Limb (tissue), 2 donors: ENCODE results near the gene PYROXD2.

Experiments
- DNase-seq, 2 donors: peaks; one replicate each; pipeline ENCODE4 v3.0.0-alpha.2; 2016; ENCODE audit errors: extremely low spot score in 2 of 2

The PYROXD2 gene

GRCh38 chr10:98414932-98415730 is at the start of gene PYROXD2:
PYROXD2 (minus strand) TSS chr10:98415182; CDS start chr10:98415135, 47 bp downstream.
- DNase-seq = peak; percentile 87 to 91

DNA sequence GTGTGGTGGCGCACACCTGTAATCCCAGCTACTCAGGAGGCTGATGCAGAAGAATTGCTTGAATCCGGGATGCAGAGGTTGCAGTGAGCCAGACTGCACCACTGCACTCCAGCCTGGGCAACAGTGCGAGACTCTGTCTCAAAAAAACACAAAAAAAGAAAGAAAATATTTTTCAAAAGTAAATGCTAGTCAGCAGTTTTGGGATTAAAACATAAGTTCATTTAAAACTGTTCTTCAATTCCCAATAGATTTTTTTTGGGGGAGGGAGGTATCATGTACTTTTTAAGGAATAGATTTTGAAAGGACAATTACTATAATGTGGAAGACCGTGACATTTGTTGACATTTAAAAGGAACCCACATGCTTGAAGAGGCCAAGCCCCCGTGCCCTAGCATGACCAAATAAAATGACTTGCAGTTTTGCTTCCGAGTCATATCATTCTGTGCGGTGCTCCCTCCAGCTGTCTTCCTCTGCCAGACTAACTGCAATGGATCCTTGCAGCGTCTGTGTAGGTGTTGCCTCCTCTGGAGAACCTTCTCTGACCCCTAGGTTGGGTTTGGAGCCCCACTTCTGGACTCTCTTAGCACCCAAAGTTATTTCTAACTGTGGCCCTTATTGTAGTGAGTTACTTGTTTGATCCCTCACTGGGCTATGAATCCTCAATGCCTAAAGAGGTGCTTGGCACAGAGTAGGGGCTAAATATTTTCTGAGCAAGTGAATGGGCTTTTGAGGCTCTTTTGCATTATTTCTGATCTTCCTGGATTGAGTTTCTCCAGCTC is 49.2 kb upstream of the PYROXD2 start:
- DNase-seq = no peak

DNA sequence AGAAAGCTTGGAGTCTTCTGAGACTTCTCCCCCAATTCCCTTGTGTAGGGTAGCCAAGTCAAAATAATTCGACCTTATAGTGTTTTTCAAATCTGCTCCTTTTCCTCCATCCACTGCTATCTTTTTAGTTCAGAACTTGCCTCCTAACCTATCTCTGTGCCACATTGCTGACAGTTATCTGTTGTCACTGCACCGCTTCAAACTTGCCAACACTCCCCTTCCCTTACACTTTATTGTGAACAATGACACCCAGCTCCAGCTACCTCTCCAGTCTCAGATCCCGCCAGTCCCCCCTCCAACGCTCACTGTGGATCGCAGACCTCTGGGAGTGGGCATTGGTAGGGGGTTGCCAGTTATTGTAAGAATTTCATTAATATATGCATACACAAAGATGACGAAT is 48.0 kb upstream of the PYROXD2 start:
- no peak for DNase-seq

- no peak for DNase-seq
These were observed 46.5 kb upstream of the PYROXD2 start for GRCh38 chr10:98461500-98461842.

- DNase-seq = no peak
These were observed 46.0 kb upstream of the PYROXD2 start for GRCh38 chr10:98460837-98461499.

DNA sequence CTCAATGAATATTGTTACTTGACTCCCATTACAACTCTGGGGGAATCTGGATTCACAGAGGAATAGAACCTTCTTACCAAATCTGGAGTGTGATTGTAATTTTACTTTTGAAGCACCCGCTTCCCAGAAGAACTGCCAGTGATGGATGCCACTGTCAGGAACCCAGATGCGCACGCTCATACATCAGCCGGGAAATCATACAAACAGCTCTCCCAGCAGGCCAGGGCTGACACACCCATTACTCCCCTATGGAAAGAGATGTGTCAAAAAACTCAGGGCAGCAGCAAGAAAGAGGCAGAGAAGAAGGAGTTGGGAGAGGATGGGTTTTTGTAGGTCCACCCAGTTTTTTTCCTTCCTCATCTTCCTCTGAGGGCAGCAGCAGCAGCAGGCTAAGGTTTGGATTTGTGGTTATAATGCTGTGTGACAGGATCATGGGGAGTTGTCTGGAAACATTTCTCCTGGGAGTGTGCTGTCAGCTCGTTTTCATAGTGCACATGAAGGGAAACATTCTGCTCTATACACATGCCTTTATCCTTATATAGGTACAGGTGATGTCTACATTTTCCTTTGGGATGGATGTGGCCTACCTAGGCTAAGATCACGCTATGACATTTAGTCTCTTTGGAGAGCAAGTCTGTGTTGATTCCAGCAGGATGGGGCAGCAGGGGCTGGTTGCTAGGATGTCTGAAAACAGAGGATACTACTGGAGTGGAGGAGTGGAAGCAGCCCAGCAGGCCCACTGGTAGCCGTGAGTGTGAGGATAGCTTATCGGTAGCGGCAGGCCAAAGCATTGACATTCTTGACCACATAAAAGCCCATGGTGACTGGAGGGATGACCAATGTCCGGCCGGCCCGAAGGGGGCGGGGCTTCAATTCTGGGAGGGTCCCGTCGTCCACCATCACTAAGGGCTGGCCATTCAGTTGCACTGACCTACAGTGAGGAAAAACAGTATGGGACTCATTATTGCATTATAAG is 44.1 kb upstream of the PYROXD2 start:
- DNase-seq = no peak

GRCh38 chr10:98457721-98458120 is 42.7 kb upstream of the PYROXD2 start:
- DNase-seq = no peak

DNA sequence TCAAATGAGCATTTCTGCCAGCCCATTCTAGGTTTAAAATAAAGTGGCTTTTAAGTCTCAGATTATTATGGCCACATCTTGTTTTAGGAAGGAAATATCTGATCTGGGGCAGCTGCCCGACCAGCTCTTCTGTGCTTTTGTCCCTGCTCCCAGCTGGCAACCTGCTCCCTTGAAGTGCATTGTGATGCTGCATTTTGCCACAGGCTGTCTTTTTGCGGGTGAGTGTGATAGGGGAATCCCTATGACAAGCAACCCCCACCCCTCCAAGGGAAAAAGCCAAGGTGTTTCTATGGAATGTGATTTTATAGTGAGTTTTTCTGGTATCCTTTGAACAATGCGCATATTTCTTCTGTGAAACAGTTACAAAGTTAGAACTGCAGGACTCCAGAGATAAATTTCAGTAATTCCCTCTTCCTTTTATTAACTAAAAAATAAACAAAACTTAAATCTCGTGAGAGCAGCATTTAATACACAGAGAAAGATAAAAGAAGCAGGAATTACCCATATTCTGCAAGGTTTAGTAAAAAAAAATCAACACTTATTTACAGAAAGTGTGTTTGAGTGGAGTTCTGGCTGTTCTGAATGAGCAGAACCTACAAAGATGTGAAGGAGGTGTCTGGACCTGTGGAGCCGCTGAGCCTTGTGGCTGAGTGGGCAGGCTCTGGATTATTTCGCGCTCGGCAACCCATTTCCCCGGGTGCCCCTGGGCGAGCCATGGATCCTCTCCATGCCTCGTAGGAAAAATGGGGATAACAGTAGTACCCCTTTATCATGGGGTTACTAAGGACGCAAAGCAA is 41.9 kb upstream of the PYROXD2 start:
- DNase-seq = no peak

GRCh38 chr10:98456043-98456570 is 41.1 kb upstream of the PYROXD2 start:
- no peak for DNase-seq

DNA sequence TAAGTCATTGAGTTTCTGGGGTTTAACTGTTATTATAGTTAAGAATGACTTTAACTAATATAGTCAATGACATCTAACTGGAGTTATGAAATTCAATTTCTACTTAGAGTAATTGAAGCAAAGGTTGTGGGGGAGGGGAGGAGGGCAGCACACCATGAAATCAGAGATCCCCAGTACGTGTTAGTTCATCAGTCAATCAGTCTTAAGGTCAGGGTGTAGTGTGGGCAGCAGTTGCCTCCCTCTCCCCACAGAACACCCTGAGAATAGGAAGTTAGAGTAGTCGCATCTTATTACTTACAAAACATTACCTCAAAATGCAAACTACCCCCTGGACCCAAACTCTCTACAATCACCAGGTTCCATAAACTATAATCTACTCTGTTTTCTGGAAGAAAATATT is 38.7 kb upstream of the PYROXD2 start:
- no peak for DNase-seq

DNA sequence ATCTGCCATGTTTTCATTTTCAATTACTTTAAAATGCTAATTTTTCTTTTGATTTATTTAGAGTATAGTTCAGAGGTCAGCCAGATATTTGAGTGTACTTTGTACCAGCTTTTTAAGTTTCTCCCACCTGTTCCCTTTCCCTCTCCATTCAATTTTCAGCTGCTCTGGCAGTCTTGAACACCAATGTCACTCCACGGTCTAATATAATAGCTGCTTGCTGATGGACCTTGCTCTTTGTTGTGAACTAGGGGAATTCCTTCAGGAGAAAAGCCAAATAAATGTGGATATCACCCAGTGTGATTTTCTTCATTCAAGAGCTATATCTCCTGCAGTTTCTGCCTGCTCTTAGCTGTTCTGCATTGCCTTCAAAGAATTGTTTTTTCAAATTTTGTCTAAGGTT is 35.6 kb upstream of the PYROXD2 start:
- no peak for DNase-seq

DNA sequence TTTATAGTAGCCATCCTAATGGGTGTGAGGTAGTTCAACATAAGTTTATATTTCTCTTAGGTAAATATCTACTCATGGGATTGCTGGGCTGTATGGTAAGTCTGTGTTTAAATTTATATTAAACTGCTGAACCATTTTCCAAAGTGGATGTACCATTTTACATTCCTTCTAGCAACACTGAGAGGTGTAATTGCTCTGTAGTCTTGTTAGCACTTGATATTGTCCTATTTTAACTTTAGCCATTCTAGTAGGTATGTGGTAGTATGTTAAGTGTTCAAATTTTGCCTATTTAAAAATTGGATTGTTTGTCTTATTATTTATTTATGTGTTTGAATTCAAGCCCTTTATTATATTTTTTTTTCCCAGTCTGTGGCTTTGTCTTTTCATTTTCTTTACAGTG is 34.3 kb upstream of the PYROXD2 start:
- DNase-seq = no peak

- DNase-seq = peak; percentile 72 to 87
These were observed 31.8 kb upstream of the PYROXD2 start, which contains the start of gene HPS1 for GRCh38 chr10:98446661-98447221. HPS1 (minus strand) TSS chr10:98446935; CDS start chr10:98443240, 3,695 bp downstream.

DNA sequence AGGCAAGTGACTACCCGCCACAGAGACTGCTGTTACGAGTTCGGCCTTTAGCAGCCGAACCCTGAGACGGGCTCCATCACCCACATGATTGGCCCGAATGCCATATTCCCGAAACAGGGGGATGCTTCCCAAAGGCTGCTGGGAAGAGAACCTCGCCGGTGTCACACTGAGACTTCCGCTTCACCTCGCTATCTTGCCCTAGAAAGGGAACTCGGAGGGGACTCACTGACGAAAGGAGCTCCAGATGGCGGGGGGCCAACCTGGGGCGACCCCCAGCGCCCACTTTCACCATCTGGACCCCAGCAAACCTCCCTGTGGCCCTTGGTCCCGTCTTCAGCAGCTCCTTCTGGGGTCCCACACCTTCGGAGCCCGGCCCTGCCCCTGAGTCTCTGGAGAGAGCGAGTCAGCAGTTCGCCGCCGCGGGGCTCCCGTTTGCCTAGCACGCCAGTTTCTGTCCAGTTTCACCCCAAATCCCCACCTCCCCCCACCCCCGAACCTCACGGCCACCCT is 31.2 kb upstream of the PYROXD2 start:
- peak in 1 of 2 donors; percentile 8 for DNase-seq

DNA sequence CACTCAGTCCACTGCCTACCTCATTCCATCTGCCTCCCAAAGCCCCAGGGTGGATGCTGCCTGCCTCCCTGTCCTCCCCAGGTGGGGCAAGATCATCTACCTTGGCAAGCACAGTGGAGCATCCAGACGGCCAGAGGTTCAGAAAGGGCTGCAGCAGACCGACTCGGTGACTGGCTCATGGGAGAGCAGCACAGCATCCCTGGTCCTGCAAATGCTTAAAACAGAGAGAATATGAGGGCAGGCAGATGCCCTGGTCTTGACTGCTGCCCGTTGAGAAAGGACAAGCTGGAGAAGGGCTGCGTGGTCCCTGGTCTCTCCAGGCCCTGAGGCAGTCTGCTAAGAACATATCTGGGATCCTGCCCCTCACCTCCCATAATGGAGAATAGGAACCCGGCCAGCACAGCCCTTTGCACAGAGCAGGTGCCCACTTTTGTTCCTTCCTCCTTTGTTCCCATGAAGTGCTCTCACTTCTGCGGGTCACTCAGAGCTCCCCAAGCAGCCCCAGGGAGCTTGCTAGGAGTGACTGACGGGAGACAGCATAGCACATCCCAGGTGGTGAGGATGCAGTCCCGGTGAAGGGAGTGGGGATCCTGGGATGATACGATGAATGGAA is 30.3 kb upstream of the PYROXD2 start:
- DNase-seq = no peak

DNA sequence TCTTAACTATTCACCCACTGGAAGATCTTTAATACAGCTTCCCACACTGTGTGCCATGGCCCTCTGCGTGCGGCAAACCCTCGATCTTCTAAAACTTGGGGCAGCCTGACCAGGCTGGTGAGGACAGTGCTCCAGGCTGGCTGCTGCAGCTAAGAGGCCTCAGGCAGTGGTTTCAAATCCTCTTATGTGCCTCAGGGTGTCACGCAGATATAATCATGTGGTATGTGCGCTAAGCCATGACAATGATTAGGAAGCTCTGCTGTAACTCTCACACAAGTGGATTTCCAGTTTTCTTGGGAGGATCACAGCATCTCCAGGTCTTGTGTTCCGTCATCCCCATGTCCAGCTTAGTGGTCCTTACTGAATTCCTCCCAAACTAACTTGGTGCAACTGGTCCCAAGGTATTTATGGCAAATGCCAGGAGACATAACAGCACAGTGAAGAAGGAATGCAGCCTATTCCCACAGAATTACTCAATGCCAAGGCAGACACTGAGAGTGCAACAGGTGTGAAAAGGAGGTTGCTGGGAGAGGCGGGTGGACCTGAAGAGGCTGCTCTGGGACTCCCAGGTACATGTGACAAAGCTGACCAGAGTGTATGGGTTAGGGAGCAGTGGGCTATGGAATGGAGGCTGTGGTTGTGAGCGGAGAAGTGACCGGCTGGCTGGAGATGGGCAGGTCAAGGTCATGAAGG is 29.5 kb upstream of the PYROXD2 start:
- no peak for DNase-seq

DNA sequence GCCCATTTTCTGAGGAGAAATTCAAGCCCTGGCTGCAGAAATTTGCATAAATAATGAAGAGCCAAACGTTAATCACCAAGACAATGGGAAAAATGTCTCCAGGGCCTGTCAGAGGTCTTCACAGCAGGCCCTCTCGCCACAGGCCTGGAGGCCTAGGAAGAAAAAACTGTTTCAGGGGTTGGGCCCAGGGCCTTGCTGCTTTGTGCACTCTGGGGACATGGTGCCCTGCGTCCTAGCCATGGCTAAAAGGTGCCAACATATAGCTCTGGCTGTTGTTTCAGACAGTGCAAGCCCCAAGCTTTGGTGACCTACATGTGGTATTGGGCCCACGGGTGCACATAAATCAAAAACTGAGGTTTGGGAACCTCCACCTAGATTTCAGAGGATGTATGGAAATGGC is 23.7 kb upstream of the PYROXD2 start:
- no peak for DNase-seq

GRCh38 chr10:98436704-98437103 is 21.7 kb upstream of the PYROXD2 start:
- no peak for DNase-seq
